GM15510 (cell line): ENCODE data around the gene GSE1.

Source experiments
- POLR2A ChIP-seq: IDR thresholded peaks from 3 replicates; pipeline ENCODE4 v1.6.1; 2011; ENCODE audit warnings: borderline replicate concordance; ENCODE audit not compliant: insufficient read length; ENCODE audit errors: extremely low read depth

Gene GSE1

DNA sequence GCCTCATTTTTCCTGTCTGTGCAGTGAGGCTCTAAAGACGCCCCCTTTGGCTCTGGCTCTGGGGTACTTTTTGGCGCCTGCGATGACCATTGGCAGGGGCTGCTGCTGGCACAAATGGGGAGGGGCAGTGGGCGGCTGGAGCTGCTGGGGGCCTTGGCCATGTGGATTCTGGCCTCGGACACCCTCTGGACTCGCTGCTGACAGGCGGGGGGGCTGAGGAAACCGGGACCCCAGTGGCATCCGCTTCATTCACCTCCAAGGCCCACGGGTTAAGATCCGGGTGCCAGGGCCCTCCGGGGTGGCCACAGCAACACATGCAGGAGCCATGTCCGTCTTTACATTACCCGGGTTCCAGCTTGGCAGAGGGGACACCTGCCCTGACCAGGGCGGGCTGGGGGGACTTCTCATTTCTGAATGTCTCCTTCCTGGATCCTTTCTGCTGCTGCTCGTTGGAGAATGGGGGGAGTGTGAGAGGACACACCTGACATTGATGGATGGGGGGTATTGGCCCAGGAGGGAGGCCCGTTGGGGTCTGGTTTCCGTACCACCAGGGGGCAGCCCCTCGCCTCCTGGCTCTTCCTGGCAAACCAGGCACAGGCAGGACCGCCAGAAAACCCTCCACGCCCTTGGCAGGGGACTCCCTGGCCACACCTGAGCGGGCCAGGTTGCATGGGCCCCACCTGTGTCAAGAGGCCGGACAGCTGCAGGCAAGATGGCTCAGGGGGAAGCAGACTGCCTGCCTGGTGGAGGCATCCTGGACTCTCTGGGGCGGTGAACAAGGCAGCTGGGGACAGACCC is 21.8 kb downstream of the GSE1 start:
- TF ChIP-seq POLR2A: no peak

DNA sequence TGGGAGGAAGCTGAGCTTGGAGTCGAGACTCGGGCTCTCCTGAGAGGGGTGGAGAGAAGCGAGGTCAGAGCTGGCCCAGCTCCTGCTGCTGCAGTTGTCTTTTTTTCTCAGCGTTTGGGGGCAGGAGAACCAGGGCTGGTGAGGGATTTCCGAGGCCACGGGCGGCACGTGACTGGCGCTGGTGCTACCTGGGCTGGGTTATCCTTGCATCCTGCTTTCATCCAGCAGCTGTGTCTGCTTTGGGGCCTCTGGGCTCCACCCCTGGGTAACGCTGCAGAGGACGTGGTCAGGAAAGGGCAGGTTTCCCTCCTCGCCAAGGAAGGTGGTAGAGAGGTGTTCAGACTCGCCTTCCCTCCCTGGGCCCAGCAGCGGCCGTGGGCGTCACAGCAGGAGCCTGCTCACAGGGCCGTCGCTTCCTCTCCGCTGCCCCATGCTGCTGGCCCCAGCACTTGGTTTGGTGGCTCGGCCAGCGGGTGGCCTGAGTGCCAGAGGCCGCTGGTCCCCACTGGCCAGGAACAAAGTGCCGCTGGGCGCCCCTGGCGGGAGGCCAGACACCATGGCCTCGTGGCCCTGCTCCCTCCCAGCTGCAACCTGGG is 22.5 kb downstream of the GSE1 start:
- no peak for TF ChIP-seq POLR2A

DNA sequence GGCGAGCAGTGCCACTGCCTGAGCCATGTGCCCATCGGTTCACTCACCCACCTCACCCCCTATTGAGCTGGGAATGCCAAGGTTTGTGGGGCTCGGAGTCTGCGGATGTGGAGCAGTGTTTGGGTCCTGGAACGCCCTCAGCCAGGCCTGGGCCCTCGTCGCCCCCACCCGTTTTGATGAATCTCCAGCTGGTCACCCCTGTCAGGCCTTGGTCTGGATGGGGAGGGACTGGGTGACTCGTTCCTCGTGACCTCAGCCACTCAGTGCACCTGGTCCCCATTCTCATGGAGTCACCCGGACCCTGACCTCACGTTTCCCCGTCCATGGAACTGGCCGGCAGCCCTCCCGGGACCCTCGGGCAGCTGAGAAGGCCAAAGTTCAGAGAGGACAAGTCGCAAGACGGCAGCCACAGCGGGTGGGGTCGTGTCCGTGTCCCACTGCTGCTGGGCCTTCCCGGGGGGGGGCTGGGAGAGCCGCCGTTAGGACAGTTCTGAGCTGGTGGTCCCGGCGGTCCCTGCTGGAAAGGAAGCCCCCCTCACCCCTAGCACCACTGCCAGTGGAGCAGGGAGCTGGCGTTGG is 23.2 kb downstream of the GSE1 start:
- TF ChIP-seq POLR2A: no peak

DNA sequence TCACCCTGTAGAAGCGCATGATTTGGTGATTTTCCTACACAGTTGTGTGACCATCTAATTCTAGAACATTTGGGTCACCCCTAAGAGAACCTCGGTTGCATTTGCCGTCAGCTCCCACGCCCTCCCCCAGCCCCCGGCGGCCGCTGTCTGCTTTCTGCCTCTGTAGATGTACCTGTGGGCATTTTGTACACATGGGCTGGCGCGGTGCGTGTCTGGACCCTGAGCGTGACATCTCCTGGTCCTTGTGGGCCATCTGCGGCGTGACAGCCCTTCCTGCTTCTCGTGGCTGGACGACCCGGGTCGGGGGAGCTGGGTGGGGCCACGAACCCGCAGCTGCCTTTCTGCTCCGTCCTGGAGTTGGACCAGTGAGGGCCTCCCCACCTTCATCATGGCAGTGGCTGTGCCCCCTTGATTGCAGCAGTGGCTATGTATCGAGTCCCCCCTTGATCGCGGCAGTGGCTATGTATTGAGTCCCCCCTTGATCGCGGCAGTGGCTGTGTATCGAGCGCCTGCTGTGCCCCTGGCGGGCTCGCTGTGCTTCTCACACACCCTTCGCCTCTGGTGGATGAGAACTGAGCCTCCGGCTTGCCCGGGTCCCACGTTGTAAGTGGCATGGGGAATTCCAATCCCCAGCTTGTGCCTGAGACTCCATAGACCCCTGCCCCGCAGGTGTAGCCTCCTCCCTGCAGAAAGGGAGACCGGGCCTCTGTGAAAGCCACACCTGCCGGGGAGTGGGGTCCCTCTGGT is 24.1 kb downstream of the GSE1 start:
- no peak for TF ChIP-seq POLR2A

DNA sequence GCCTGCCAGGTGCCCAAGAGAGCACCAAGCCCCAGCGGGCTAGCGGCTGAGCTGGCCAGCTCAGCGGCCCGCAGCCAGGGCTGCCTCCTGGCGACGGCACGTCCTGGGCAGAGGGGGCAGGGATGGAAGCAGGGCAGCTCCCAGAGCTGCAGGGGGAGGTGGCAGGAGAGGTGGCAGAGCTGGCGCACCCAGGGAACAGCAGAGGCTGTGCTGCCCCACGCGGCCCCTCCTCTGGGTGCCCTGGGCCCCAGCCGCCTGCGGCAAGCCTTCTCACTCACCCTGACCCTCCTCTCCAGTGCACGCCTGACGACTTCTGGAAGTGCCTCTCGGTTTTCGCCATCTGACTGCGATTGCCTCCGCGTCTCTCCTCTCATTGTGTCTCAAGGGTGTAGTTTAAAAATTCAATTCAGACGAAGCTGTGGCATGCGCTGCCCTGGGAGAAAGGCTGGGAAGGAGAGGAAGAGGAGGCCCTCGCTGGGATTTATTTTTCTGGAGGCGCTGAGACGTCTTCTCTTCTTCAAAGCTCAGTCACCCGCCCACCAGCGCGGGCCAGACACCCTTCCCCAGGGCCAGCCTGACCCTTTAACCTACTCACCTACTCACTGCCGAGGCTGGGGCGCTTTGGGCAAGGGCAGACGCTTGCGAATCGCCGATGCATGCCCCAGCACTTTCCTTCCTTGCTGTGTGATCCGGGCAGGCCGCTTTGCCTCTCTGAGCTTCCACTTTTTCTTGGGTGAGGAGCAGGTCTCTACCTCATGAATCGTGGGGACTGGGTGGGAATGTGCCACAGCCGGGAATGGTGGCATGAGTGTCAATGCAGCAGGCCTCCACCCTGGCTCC is 24.9 kb downstream of the GSE1 start:
- TF ChIP-seq POLR2A: no peak

DNA sequence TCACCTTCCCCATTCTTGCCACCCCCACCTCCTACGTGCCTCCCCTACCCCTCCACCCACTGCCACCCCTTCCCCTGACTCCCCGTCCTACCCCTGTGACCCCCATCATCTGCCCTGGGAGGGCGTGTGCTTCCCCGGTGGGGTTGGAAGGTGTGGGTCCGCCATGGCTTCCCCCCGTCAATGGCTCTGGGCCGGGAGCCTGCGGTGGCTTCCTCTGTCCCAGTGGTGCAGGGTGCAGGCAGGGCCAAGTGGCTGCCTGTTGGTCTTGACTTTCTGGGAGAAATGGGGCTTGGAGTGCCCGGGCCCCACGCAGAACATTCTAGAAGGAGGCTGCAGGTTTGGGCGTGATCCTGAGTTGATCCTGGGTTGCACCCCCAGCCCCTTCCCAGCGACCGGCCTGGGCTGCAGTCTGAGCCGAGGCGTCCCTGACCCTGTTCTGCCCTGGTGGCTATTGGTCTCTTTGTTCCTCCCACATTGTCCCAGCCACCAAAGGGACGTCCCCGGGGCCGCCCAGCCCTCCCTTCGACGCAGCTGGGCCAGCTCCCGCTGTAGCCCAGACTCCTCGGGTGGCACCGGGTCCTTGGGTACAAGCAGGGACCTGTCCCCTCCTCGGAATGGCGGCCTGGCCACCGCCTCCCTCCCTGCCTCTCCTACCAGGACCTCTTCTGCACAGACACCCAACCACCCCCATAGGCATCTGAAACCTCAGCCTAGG is 25.7 kb downstream of the GSE1 start:
- no peak for TF ChIP-seq POLR2A

DNA sequence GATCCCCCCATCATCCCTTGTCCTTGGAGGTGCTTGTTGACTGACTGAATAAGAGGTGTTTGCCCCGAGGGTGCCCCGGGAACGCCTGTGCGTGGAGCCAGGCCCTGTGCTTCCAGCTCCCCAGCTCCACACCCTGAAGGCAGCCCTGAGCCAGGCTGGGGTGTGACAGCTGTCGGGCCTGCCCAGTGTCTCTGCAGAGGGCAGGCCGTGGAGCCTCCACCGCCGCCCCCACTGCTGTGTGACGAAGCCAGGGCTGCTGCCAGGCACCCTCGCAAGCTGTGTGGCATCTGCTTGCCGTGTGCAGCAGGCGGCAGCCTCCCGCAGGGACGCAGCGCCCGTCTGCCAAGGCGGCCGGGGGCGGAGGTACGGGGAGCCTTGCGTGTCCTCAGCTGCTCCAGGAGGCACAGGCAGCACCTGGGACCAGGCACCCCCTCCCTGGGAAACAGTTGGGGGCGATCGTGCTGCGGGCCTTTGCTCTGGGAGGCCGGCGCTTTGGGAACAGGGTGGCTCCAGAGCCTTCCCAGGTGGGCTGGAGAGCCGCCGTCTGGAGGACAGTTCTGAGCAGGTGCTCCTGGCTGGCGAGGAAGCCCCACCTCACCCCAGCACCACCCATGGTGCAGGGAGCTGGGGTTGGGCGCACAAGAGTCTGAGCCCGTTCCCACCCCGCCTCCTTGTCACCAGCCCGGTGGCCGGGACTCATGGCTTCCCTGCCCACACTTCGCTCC is 26.6 kb downstream of the GSE1 start:
- TF ChIP-seq POLR2A: no peak

DNA sequence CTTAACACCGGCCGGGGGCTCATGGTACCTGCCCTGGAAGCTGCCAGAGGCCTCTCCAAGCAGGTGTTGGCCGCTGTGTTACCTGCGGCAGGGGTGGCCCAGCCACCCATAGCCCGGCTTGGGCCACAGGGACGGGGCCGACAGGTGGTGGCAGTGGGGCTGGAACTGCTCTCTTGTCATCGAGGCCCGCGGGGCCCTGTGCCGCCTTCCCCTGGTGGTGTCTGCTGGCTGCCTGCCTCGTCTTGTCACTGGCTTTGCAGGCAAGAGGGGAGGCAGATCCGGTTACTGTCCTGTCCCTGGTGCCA is 27.1 kb downstream of the GSE1 start:
- TF ChIP-seq POLR2A: no peak

DNA sequence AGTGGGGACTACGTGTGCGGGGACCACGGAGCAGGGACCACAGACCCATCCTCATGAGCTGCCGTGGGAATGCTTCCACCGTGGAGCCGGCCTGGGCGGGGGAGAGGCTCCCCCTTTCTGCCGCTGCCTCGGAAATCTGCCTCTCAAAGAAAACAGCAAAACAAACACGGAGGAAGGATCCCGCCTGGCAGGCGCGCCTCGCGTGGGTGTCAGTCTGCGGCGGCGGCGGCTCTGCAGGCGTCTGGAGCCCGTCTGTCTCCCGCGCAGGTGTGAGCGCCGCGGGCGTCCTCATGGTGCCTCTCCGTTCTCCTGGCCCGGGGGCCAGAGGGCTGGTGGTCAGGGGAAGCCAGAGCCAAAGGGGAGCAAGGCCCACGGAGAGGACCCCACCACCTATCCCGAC is 27.5 kb downstream of the GSE1 start:
- no peak for TF ChIP-seq POLR2A

DNA sequence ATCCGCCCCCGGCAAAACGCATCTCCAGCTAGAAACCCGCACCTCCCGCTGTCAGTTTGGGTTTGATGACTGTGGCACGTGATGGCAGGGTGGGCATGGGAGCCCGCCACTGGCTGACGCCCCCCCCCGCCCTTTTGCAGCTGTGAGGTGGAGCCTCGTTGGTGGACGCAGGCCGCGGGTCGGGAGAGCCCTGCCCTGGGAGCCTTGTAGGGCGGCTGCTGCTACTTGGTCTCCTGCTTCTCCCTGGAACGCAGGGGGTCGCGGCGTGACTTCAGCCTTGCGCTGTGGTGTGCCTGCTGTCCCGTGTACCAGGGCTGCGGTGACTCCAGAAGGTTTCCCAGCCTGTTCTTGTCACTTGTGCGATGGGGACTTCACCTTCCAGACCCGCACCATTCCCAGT is 28.2 kb downstream of the GSE1 start:
- TF ChIP-seq POLR2A: no peak

DNA sequence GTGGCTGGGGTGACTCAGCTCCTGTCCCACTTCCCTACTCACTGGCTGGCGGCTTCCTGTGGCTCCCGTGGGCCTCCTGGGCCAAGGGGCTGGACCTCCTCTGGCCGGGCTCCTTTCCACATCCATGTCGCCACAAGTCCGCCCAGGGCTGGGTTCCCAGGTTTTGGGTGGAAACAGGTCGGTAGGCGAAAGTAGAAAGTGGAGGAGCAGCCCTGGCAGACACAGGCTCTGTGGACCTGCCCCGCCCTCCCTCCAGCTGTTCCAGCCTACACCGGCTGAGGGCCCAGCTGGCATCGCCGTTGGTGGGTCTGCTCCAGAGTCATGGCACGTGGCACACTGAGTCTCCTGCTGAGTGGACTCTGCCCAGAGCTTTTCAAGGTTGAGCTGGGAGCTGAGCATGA is 28.7 kb downstream of the GSE1 start:
- no peak for TF ChIP-seq POLR2A

DNA sequence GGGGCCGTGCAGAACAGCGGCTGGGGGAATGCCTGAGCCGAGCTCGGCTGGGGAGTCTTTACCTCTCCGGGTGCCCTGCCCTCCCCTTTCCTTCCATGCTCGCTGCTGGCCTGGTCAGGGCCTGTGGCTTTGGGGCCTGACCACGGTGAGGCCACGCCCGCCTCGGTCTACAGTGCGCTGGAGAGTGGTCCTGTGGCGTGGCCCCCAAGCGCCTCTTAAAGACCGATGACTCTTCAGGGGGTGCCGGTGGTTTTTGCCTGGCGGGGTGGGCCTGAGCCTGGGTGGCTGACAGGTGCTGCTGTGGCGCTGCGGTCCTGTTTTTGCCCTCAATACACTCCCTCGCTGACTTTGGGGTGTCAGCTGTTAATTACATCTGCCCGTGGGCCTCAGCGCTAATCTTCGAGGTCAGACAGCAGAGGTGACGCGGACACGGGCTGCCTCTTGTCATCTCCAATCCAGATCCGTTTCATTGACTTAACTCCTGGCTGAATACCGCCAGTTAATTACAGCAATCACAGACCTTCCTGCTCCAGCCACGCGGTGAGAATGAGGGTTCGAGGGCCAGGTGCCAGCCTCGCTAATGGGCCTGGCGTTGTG is 29.7 kb downstream of the GSE1 start:
- no peak for TF ChIP-seq POLR2A

DNA sequence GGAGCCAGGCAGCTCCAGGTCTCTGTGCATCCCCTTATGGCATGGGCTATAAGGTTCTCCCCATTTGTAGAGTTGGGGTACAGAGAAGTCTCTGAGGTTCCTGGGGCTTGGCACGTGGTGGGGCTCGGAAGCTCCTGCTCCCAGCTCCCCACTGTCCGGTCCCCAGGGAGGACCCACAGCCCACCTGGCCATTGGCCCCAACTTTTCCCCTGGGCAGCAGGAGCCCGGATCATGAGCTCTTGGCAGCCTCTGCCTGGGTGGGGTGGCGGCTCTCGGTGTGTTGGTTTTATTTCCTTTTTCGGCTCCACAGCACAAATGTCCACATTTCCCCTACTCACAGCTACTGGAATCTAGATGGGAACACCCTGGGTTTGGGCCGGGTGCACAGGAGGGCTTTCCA is 30.5 kb downstream of the GSE1 start:
- TF ChIP-seq POLR2A: no peak
